GM18870 (cell line): ENCODE data around the gene TMC8.

Experiments used
- ATAC-seq: cut with Tn5 transposase; IDR thresholded peaks from one replicate; pipeline ENCODE4 v1.9.1; 2021; ENCODE audit warnings: moderate library complexity; ENCODE audit not compliant: unreplicated experiment

Gene TMC8

GRCh38 chr17:78124081-78124835 is 6.3 kb upstream of the TMC8 start:
- ATAC-seq, result no peak

- ATAC-seq, result no peak
These were observed 5.8 kb upstream of the TMC8 start for GRCh38 chr17:78124836-78125137.

GRCh38 chr17:78125138-78125913 is 5.2 kb upstream of the TMC8 start:
- no peak for ATAC-seq

- ATAC-seq, result no peak
These were observed 4.3 kb upstream of the TMC8 start for GRCh38 chr17:78125976-78126894.

GRCh38 chr17:78126895-78127238 is 3.7 kb upstream of the TMC8 start:
- no peak for ATAC-seq

- no peak for ATAC-seq
These were observed 3.2 kb upstream of the TMC8 start for GRCh38 chr17:78127239-78127887.

GRCh38 chr17:78127888-78128550 is 2.6 kb upstream of the TMC8 start:
- ATAC-seq, result no peak

GRCh38 chr17:78128551-78129350 is 1.8 kb upstream of the TMC8 start, which contains the start of gene TMC6:
Gene TMC6, minus strand, starts transcription at chr17:78128755. Its CDS starts 1,923 bp downstream, at chr17:78126832.
- ATAC-seq, result no peak

GRCh38 chr17:78129351-78130089 is 1.1 kb upstream of the TMC8 start:
- no peak for ATAC-seq

GRCh38 chr17:78130090-78130436 is 508 bp upstream of the TMC8 start:
- ATAC-seq, result no peak

- no peak for ATAC-seq
These were observed 857 bp downstream of the TMC8 start for GRCh38 chr17:78131172-78132083.

- ATAC-seq, result no peak
These were observed 1.6 kb downstream of the TMC8 start for GRCh38 chr17:78132084-78132676.

GRCh38 chr17:78132767-78133178 is 2.2 kb downstream of the TMC8 start:
- ATAC-seq, result no peak

- no peak for ATAC-seq
These were observed 2.8 kb downstream of the TMC8 start for GRCh38 chr17:78133179-78133951.

GRCh38 chr17:78133971-78134898 is 3.7 kb downstream of the TMC8 start:
- ATAC-seq, result no peak

- ATAC-seq, result no peak
These were observed 4.4 kb downstream of the TMC8 start for GRCh38 chr17:78134899-78135385.
